Left ventricle myocardium inferior (tissue), 1 donor: ENCODE results near the gene AXIN1. TPM values are rescaled to one million over a fixed set of nuclear protein-coding genes. Genes with fewer than 3 reads are reported as not detected.

ENCODE experiments used
- DNase-seq: peaks from one replicate; pipeline ENCODE4 v3.0.0-alpha.2; 2020
- H3K27ac ChIP-seq: fragments of 200-600 bp; replicated peaks from 2 replicates; pipeline ENCODE4 v1.8.0; 2021
- H3K27me3 ChIP-seq: fragments of 200-600 bp; 2 replicates; pipeline ENCODE4 v1.8.0; 2021; ENCODE audit warnings: low read depth
- H3K36me3 ChIP-seq: fragments of 200-600 bp; 2 replicates; pipeline ENCODE4 v1.8.0; 2021
- H3K4me1 ChIP-seq: fragments of 200-600 bp; 2 replicates; pipeline ENCODE4 v1.8.0; 2021
- H3K4me3 ChIP-seq: fragments of 200-600 bp; 2 replicates; pipeline ENCODE4 v1.8.0; 2021; ENCODE audit warnings: mild to moderate bottlenecking, moderate library complexity
- H3K9me3 ChIP-seq: fragments of 200-600 bp; replicated peaks from 2 replicates; pipeline ENCODE4 v1.8.0; 2021
- CTCF ChIP-seq: fragments of 200-600 bp; IDR thresholded peaks from 2 replicates; pipeline ENCODE4 v1.8.0; 2021; ENCODE audit warnings: antibody characterized with exemption, mild to moderate bottlenecking, borderline replicate concordance
- intact Hi-C: fragments of 100-400 bp; cut with micrococcal nuclease; formaldehyde crosslinking; loops from one replicate; pipeline ENCODE4 v1.11.0; 2022
- total RNA-seq: library from RNA; stranded (reverse); fragmentation: NEBNext Ultra II Directional; extraction: Animal tissue kit (Norgen Biotek cat#: 25700); gene quantifications from one replicate; pipeline ENCODE4 v1.2.1, GENCODE V29; 2021
- donor health status: DM: no; HTN: yes; CAD: no; lungs with severe emphysema.

Gene AXIN1
- total RNA-seq, 1 donor from 2014 or later = 12.2 TPM

GRCh38 chr16:398561-399339, 46.2 kb upstream of the AXIN1 start:
- intact Hi-C loops = no loop called here
- no peaks in the 10 kb centered on the region for H3K9me3 ChIP-seq
- no peaks in the 10 kb centered on the region for H3K27me3 ChIP-seq
- H3K4me1 ChIP-seq = peaks cover 42% of the 10 kb centered on the region
- no peak for DNase-seq
- H3K4me3 ChIP-seq = peak overlapping the region; percentile 75
- H3K27ac ChIP-seq = peak overlapping the region; percentile 91
- H3K36me3 ChIP-seq = peaks cover 6% of the 10 kb centered on the region
- no peak for TF ChIP-seq CTCF

GRCh38 chr16:397736-398332, 45.3 kb upstream of the AXIN1 start:
- peaks cover 42% of the 10 kb centered on the region for H3K4me1 ChIP-seq
- no peaks in the 10 kb centered on the region for H3K27me3 ChIP-seq

GRCh38 chr16:397135-397661, 44.7 kb upstream of the AXIN1 start, which contains the start of gene NME4:
TSS of gene NME4 (plus strand) at chr16:397199. CDS start at chr16:397223, 24 bp downstream.
- no peak for TF ChIP-seq CTCF
- Histone ChIP-seq H3K4me1 (peaks cover 35% of the 10 kb centered on the region), H3K27ac (peak within 1 kb of the TSS; percentile 91), H3K36me3 (peaks cover 6% of the 10 kb centered on the region), H3K27me3 (no peaks in the 10 kb centered on the region), H3K4me3 (peak within 1 kb of the TSS; percentile 75), H3K9me3 (no peaks in the 10 kb centered on the region)
- DNase-seq = no peak
- intact Hi-C loops = no loop called here

More at GRCh38 chr16:397736-398332, 45.3 kb upstream of the AXIN1 start:
- peak overlapping the region; percentile 75 for H3K4me3 ChIP-seq
- DNase-seq = peak; percentile 74
- intact Hi-C loops = no loop called here
- peak; percentile 63 for TF ChIP-seq CTCF
- peaks cover 6% of the 10 kb centered on the region for H3K36me3 ChIP-seq
- no peaks in the 10 kb centered on the region for H3K9me3 ChIP-seq
- peak overlapping the region; percentile 91 for H3K27ac ChIP-seq

GRCh38 chr16:396605-397004, 44.1 kb upstream of the AXIN1 start:
- peak overlapping the region; percentile 75 for H3K4me3 ChIP-seq
- H3K27ac ChIP-seq = peak overlapping the region; percentile 91
- H3K9me3 ChIP-seq = no peaks in the 10 kb centered on the region
- intact Hi-C loops = no loop called here
- peaks cover 30% of the 10 kb centered on the region for H3K4me1 ChIP-seq
- peaks cover 6% of the 10 kb centered on the region for H3K36me3 ChIP-seq
- no peak for TF ChIP-seq CTCF
- H3K27me3 ChIP-seq = no peaks in the 10 kb centered on the region
- peak; percentile 56 for DNase-seq

- intact Hi-C loops = no loop called here
- H3K4me3 ChIP-seq = peak overlapping the region; percentile 75
- no peak for TF ChIP-seq CTCF
These were observed 43.7 kb upstream of the AXIN1 start for GRCh38 chr16:396199-396598.

More at GRCh38 chr16:396199-396598, 43.7 kb upstream of the AXIN1 start:
- Histone ChIP-seq H3K9me3 (no peaks in the 10 kb centered on the region), H3K36me3 (peaks cover 6% of the 10 kb centered on the region), H3K27me3 (no peaks in the 10 kb centered on the region), H3K4me1 (peaks cover 27% of the 10 kb centered on the region), H3K27ac (peak overlapping the region; percentile 91)
- DNase-seq = no peak
